K562 (cell line): ENCODE measurements around the gene IQCN. TPM values are rescaled to one million over a fixed set of nuclear protein-coding genes. Genes with fewer than 3 reads are reported as not detected.
A peak's percentile ranks its signal among the peaks of the same experiment; 100 is the strongest.

Source experiments
- HNRNPK ChIP-seq: fragments of 200-400 bp; formaldehyde crosslinking; IDR thresholded peaks from one replicate; pipeline ENCODE4 v1.6.1; 2018; ENCODE audit warnings: mild to moderate bottlenecking, low read depth, low read length; ENCODE audit not compliant: poor library complexity, severe bottlenecking
- KLF10 ChIP-seq: fragments of 250-450 bp; sonication (Bioruptor Pico); IDR thresholded peaks from 2 replicates; pipeline ENCODE4 v1.6.1; 2021; ENCODE audit warnings: matching md5 sums
- TCF3 ChIP-seq: sonication (generic); formaldehyde crosslinking; IDR thresholded peaks from 2 replicates; pipeline ENCODE4 v1.4.0; 2020; ENCODE audit warnings: mild to moderate bottlenecking, missing genetic modification reagents
- TFAM ChIP-seq: fragments of 250-450 bp; sonication (Bioruptor Pico); conservative IDR thresholded peaks from 2 replicates; pipeline ENCODE4 v1.5.0; 2021; ENCODE audit warnings: mild to moderate bottlenecking, moderate library complexity
- YY1 ChIP-seq, 3 experiments: IDR thresholded peaks; 2 replicates each; pipeline ENCODE4 v1.6.1; 2011; ENCODE audit warnings: low read length in 2 of 3, mild to moderate bottlenecking in 2 of 3, moderate library complexity in 2 of 3, borderline replicate concordance in 1 of 3, control low read depth in 1 of 3, low read depth in 1 of 3; ENCODE audit not compliant: insufficient read depth in 3 of 3, insufficient replicate concordance in 2 of 3, control insufficient read depth in 1 of 3, insufficient read length in 1 of 3; ENCODE audit errors: extremely low read depth in 1 of 3
- polyA plus RNA-seq, 8 experiments: library from polyadenylated mRNA; depleted of rRNA in 4 of 8; stranded (reverse) in 5 of 8; unstranded in 3 of 8; fragments of >200 nt; fragmentation: Nextera tagmentation in 2 of 8; fragmentation: Illumina TruSeq in 1 of 8; extraction: Ambion mirVana in 2 of 8; extraction: Trizol in 1 of 8; gene quantifications; 2 replicates each; pipeline versions ENCODE4 v1.2.1 to v1.2.3, GENCODE V29; 2011 to 2014; ENCODE audit warnings: inconsistent platforms in 1 of 8, missing spikeins in 1 of 8
- total RNA-seq, 7 experiments: library from RNA; depleted of rRNA in 6 of 7; stranded (reverse); fragments of >200 nt in 6 of 7; fragmentation: Illumina TruSeq in 2 of 7; extraction: Trizol in 2 of 7; gene quantifications; 2 replicates each; pipeline versions ENCODE4 v1.2.1 to v1.2.3, GENCODE V29; 2011 to 2021; ENCODE audit warnings: low replicate concordance in 1 of 7
- TF ChIP-seq, protein P1 (sequence below), 2 experiments: fragments of 450-650 bp; conservative IDR thresholded peaks; 2 replicates each; pipeline ENCODE4 v1.6.1; 2017; ENCODE audit warnings: mild to moderate bottlenecking in 2 of 2, moderate library complexity in 2 of 2

Gene IQCN
- total and polyA plus RNA-seq, 9 of the 15 experiments (the other 6 are each of a cell fraction or from before 2014, with no cell fraction given), result 0.01 to 0.07 (median 0.04) TPM; not detected in 3

DNA sequence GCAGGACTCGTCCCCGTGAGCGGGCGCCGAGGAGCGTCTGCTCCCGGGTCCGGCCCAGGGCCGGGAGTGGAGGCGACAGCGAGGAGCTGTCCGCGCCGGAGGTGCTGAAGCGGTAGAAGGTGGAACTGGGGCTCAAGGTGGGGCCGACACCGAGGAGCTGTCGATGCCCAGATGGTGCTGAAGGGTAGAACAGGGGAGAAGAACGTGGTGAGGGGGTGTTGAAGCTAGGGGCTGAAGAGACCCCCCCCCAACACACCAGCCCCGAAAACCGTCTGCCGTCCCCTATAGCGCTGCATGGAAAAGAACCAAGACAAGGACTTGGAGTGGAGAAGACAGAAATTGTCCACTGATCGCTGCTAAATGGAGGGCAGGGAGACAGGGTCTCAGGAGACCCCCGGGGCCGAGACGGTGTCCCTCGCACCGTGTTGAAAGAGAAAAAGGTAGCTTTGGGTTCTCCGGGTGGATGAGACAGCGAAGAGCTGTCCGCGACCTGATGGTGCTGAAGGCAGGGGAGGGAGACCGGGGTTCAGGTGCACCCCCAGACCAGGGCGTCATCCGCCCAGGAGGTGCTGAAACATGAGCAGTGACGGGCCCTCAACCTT is 40.9 kb downstream of the IQCN start (continued):
- TF ChIP-seq YY1 (IDR thresholded peaks at IDR 0.05; ENCODE audit: borderline replicate concordance in 1 of 3, control insufficient read depth in 1 of 3, extremely low read depth in 1 of 3, insufficient read depth in 3 of 3, insufficient read length in 1 of 3, insufficient replicate concordance in 2 of 3, low read depth in 1 of 3, low read length in 2 of 3) (no peak), HNRNPK (no peak), TCF3 (CRISPR knock-in tag) (no peak), TFAM (no peak), KLF10 (no peak)
- TF ChIP-seq, protein P1, sequence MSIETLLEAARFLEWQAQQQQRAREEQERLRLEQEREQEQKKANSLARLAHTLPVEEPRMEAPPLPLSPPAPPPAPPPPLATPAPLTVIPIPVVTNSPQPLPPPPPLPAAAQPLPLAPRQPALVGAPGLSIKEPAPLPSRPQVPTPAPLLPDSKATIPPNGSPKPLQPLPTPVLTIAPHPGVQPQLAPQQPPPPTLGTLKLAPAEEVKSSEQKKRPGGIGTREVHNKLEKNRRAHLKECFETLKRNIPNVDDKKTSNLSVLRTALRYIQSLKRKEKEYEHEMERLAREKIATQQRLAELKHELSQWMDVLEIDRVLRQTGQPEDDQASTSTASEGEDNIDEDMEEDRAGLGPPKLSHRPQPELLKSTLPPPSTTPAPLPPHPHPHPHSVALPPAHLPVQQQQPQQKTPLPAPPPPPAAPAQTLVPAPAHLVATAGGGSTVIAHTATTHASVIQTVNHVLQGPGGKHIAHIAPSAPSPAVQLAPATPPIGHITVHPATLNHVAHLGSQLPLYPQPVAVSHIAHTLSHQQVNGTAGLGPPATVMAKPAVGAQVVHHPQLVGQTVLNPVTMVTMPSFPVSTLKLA (conservative IDR thresholded peaks at IDR 0.05), result peak; percentile 83 to 93
